Measurements from ENCODE around the gene FBXW2. TPM values are rescaled to one million over a fixed set of nuclear protein-coding genes. Genes with fewer than 3 reads are reported as not detected.
"Not testable (repeated sequence)": the region's sequence is repeated elsewhere in the genome, so short reads cannot be mapped to it uniquely, and the experiment has no call there.

FBXW2 gene
- total and polyA plus RNA-seq, 8 donors = 47.9 to 93.4 (median 50.9) TPM

DNA sequence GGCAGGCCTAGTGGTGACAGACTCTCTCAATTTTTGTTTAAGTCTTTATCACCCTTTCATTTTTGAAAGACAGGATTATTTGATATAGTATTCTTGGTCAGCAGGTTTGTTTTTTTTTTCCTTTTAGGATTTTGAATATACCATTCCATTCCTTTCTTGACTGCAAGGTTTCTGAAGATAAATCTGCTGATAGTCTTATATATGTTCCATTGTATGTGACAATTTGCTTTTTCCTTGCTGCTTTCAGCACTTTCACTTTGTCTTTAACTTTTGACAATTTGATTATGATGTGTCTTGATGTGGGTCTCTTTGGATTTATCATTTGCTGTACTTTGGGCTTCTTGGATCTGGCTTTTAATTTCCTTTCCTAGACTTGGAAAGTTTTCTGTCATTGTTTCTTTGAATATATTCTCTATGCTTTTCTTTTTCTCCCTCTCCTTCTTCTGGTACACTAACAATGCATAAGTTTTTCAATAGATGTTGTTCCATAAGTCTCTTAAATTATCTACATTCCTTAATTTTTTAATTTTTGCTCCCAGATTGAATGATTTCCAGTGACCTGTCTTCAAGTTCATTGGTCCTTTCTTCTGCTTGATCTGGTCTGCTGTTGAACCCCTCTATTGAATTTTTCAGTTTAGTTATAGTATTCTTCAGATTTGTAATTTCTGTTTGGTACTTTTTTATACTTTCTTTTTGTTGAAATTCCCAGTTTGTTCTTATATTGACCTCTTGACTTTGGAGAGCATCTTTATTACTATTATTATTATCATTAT, 14.6 kb upstream of the FBXW2 start:
- H3K4me3 ChIP-seq = no peak overlapping the region
- DNase-seq (no peak), ATAC-seq (no peak)
- TF ChIP-seq, protein P1, sequence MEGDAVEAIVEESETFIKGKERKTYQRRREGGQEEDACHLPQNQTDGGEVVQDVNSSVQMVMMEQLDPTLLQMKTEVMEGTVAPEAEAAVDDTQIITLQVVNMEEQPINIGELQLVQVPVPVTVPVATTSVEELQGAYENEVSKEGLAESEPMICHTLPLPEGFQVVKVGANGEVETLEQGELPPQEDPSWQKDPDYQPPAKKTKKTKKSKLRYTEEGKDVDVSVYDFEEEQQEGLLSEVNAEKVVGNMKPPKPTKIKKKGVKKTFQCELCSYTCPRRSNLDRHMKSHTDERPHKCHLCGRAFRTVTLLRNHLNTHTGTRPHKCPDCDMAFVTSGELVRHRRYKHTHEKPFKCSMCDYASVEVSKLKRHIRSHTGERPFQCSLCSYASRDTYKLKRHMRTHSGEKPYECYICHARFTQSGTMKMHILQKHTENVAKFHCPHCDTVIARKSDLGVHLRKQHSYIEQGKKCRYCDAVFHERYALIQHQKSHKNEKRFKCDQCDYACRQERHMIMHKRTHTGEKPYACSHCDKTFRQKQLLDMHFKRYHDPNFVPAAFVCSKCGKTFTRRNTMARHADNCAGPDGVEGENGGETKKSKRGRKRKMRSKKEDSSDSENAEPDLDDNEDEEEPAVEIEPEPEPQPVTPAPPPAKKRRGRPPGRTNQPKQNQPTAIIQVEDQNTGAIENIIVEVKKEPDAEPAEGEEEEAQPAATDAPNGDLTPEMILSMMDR (IDR thresholded peaks at IDR 0.05) = no peak
- no peaks in the 10 kb centered on the region for H3K4me1 ChIP-seq
- H3K27ac ChIP-seq = no peak overlapping the region
- peaks cover 0 to 66% of the 10 kb centered on the region in 2 donors for H3K9me3 ChIP-seq
- H3K27me3 ChIP-seq = no peaks in the 10 kb centered on the region
- no peaks in the 10 kb centered on the region for H3K36me3 ChIP-seq
- intact Hi-C loops (cut with DNase I) = no loop called here

DNA sequence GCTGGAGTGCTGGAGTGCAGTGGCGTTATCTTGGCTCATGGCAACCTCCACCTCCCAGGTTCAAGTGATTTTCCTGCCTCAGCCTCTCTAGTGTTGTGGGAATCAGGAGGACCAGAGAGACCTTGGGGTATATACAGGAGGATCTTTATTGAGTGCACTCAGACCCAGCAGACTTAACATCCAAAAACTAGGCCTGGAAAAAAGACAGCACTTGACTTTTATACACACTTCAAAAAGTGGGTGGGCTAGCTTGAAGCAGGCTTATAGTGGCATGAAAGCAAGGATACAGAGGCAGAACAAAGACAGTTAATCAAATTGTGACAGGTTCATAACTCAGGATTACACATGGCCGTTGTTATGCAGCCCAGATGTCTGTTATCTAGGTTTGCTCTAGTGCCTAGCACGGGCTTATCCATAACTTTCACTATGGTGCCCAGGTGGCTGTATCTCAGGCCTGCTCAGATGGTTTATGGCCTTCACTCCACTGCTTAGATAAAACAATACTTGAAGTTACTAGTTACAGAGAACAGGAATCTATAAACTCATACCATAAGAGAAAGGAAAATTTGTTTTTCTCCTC, 11.7 kb upstream of the FBXW2 start:
- intact Hi-C loops (cut with DNase I); H3K27ac ChIP-seq; H3K4me3 ChIP-seq; DNase-seq; H3K36me3 ChIP-seq; H3K27me3 ChIP-seq; H3K4me1 ChIP-seq; ATAC-seq: not testable (repeated sequence)
- H3K9me3 ChIP-seq = peaks cover 0 to 56% of the 10 kb centered on the region in 2 donors

DNA sequence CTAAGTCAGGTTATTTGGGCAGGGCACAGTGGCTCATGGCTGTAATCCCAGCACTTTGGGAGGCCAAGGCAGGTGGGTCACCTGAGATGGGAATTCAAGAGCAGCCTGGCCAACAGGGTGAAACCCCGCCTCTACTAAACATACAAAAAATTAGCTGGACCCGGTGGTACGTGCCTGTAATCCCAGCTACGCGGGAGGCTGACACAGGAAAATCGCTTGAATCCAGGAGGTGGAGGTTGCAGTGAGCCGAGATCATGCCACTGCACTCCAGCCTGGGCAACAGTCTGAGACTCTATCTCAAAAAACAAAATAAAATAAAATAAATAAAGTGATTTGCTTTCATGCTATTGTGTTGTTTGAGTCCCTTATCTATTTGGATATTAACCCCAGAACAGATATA, 8.2 kb upstream of the FBXW2 start:
- Histone ChIP-seq H3K9me3 (peaks cover 0 to 24% of the 10 kb centered on the region in 2 donors), H3K27me3 (no peaks in the 10 kb centered on the region), H3K36me3 (no peaks in the 10 kb centered on the region), H3K4me3 (no peak overlapping the region), H3K4me1 (no peaks in the 10 kb centered on the region), H3K27ac (no peak overlapping the region)
- TF ChIP-seq, protein P1 (IDR thresholded peaks at IDR 0.05) = no peak
- no peak for ATAC-seq
- DNase-seq = no peak
- intact Hi-C loops (cut with DNase I) = no loop called here

DNA sequence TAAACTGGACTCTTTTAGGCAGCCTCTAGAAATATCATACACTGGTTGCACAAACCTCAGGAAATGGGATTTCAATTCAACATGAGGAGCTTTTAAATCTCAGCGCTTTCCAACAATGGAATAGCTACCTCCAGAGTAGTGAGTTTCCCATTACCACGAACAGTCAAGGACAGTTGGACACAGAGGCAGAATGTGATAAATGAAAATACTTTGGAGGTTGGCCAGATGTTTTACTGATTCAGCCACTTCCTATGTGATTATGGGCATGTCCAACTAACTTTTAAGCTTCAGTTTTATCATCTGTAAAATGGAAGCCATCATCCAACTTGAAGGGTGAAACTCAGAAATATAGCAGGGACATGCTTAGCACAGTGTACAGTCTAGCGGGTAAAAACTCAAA, 2.1 kb downstream of the FBXW2 start:
- no peak for ATAC-seq
- intact Hi-C loops (cut with DNase I) = no loop called here
- no peak overlapping the region for H3K27ac ChIP-seq
- no peaks in the 10 kb centered on the region for H3K9me3 ChIP-seq
- H3K27me3 ChIP-seq = no peaks in the 10 kb centered on the region
- H3K36me3 ChIP-seq = peaks cover 0 to 17% of the 10 kb centered on the region in 2 donors
- H3K4me1 ChIP-seq = peaks cover 23 to 66% of the 10 kb centered on the region in 2 donors
- TF ChIP-seq, protein P1 (IDR thresholded peaks at IDR 0.05) = no peak
- no peak for DNase-seq
- peak overlapping the region in 1 of 2 donors; percentile 79 for H3K4me3 ChIP-seq

DNA sequence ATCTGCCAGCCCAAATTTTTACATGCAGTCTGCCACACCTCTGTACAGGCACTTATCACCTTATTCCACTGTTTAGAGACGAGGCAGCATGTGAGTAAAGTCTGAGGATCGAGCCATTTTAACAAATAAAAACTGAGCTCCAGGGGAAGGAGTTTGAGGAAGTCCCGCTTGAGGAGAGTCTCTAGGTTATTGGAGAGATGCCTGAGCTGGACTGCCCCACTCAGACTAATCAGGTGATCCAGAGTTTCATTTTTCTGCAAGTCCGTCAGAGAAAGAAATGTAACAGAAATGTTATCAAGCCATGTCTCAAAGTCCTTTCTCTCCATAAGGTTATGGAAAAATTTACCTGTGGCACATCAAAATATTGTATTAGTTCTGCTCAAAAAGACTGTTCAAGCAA, 5.3 kb downstream of the FBXW2 start:
- intact Hi-C loops (cut with DNase I) = no loop called here
- Histone ChIP-seq H3K27ac (peak overlapping the region; percentile 9 to 31), H3K36me3 (peaks cover 0 to 32% of the 10 kb centered on the region in 2 donors), H3K27me3 (no peaks in the 10 kb centered on the region), H3K9me3 (no peaks in the 10 kb centered on the region), H3K4me3 (no peak overlapping the region), H3K4me1 (peaks cover 23 to 91% of the 10 kb centered on the region in 2 donors)
- TF ChIP-seq, protein P1 (IDR thresholded peaks at IDR 0.05) = no peak
- no peak for DNase-seq
- peak; percentile 79 for ATAC-seq

Measured in left lung (tissue), 10 donors.